CD4-positive, CD25-positive, alpha-beta regulatory T cell (primary cell): Measurements from ENCODE around the gene NLRP10. TPM values are rescaled to one million over a fixed set of nuclear protein-coding genes. Genes with fewer than 3 reads are reported as not detected.

ENCODE experiments used
- ATAC-seq, 2 donors: fragments of 150-1000 bp; cut with Tn5 transposase; one replicate each; pipeline ENCODE4 v1.10.0; 2021; ENCODE audit warnings: low read depth in 2 of 2, moderate number of reproducible peaks in 2 of 2, moderate library complexity in 1 of 2
- DNase-seq, 3 donors: peaks; one replicate each; pipeline versions ENCODE4 v3.0.0 to v3.0.0-alpha.2; 2012 to 2022; ENCODE audit warnings: mixed read lengths in 1 of 3
- H3K27ac ChIP-seq: one replicate; pipeline ENCODE4 v1.7.0; 2013; ENCODE audit warnings: mild to moderate bottlenecking, low read length; ENCODE audit not compliant: insufficient read depth, poor library complexity, severe bottlenecking
- H3K27me3 ChIP-seq: one replicate; pipeline ENCODE4 v1.7.0; 2013; ENCODE audit warnings: low read length; ENCODE audit not compliant: control insufficient read depth, insufficient read depth
- H3K36me3 ChIP-seq: one replicate; pipeline ENCODE4 v1.7.0; 2013; ENCODE audit warnings: mild to moderate bottlenecking, low read length, moderate library complexity; ENCODE audit not compliant: control insufficient read depth, insufficient read depth
- H3K4me1 ChIP-seq: 2 replicates; pipeline ENCODE4 v1.7.0; 2013; ENCODE audit warnings: mild to moderate bottlenecking, low read length; ENCODE audit not compliant: insufficient read depth, control insufficient read depth, poor library complexity, severe bottlenecking
- H3K4me3 ChIP-seq: one replicate; pipeline ENCODE4 v1.7.0; 2013; ENCODE audit warnings: low read depth, mild to moderate bottlenecking, low read length, moderate library complexity
- H3K9me3 ChIP-seq, 2 experiments: 1 replicate in 1 of 2; 2 replicates in 1 of 2; pipeline ENCODE4 v1.7.0; 2013; ENCODE audit warnings: low read length in 2 of 2, mild to moderate bottlenecking in 1 of 2, moderate library complexity in 1 of 2; ENCODE audit not compliant: control insufficient read depth in 2 of 2
- H3K27ac Mint-ChIP-seq, 3 donors: one replicate each; pipeline ENCODE4 v1.8.0; 2020 to 2022; ENCODE audit warnings: mild to moderate bottlenecking in 3 of 3, mixed read lengths in 3 of 3, moderate library complexity in 2 of 3
- H3K27me3 Mint-ChIP-seq: one replicate; pipeline ENCODE4 v1.8.0; 2022; ENCODE audit warnings: mild to moderate bottlenecking, mixed read lengths
- H3K36me3 Mint-ChIP-seq: one replicate; pipeline ENCODE4 v1.8.0; 2020; ENCODE audit warnings: mixed read lengths
- H3K4me1 Mint-ChIP-seq, 4 donors: one replicate each; pipeline ENCODE4 v1.8.0; 2020 to 2022; ENCODE audit warnings: mixed read lengths in 4 of 4, mild to moderate bottlenecking in 1 of 4
- H3K4me3 Mint-ChIP-seq, 4 donors: one replicate each; pipeline ENCODE4 v1.8.0; 2020 to 2022; ENCODE audit warnings: mild to moderate bottlenecking in 4 of 4, mixed read lengths in 4 of 4, moderate library complexity in 3 of 4
- H3K9me3 Mint-ChIP-seq, 7 donors: one replicate each; pipeline ENCODE4 v1.8.0; 2020 to 2022; ENCODE audit warnings: mixed read lengths in 7 of 7, mild to moderate bottlenecking in 3 of 7, moderate library complexity in 2 of 7
- polyA plus RNA-seq, 4 donors: library from polyadenylated mRNA; unstranded; fragments of 300-500 nt; fragmentation: Illumina TruSeq; gene quantifications; one replicate each; pipeline ENCODE4 v1.2.3, GENCODE V29; 2021
- total RNA-seq: library from RNA; stranded (reverse); gene quantifications from one replicate; pipeline ENCODE4 v1.2.3, GENCODE V29; 2022

The NLRP10 gene
- total RNA-seq, result not detected
- not detected for polyA plus RNA-seq

DNA sequence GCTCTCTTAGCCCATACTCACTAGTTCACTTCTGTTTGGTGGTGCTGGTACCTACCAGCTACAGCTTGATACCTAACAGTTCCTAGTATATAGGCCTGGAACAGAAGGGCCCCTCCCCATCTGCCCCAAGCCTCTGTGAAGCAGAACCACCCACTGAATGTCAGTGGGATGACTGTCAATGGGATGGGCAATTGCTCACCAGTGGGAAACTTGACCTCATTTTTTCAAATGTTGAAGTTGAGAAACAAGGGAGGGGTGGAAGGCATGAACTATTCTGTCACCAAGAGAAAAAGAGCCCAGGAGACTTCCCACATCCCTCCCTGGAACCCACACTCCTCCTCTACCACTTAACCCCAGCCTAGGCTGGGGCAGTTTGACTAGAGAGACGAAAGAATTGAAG lies at the start of gene NLRP10:
TSS of gene NLRP10 (minus strand) at position 62 of the 400 bp plus-strand sequence. CDS start 1,952 bp downstream, outside the sequence.
- no peaks in the 10 kb centered on the region for H3K36me3 Mint-ChIP-seq
- DNase-seq (no peak), ATAC-seq (no peak)
- no peak within 1 kb of the TSS for H3K4me3 Mint-ChIP-seq
- H3K27me3 ChIP-seq, result peaks cover 1% of the 10 kb centered on the region
- no peaks in the 10 kb centered on the region for H3K9me3 ChIP-seq
- peaks cover 15% of the 10 kb centered on the region for H3K27me3 Mint-ChIP-seq
- no peaks in the 10 kb centered on the region for H3K9me3 Mint-ChIP-seq
- no peaks in the 10 kb centered on the region for H3K36me3 ChIP-seq
- H3K4me1 ChIP-seq, result no peaks in the 10 kb centered on the region
- no peaks in the 10 kb centered on the region for H3K4me1 Mint-ChIP-seq
- no peak within 1 kb of the TSS for H3K4me3 ChIP-seq
- H3K27ac ChIP-seq, result no peak within 1 kb of the TSS
- no peak within 1 kb of the TSS for H3K27ac Mint-ChIP-seq

DNA sequence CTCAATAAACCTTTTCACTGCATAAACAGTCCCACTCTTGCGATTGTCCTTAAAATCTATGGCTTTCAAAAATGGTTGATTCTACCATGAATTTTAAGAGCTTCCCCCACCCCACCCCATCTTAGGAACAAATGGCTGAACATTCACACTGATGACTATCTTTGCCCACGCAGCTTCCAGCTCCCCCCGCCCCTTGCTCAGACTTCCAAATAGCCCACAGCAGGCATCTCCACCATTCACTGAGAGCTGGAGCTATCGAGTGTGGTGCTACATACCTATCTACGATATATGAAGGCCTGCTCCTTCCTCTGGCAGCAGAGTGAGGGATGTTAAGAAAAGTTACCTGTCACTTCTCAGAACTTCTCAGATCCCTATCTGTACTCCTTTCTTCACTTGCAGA lies 48.6 kb upstream of the NLRP10 start:
- Histone ChIP-seq H3K4me3 (no peak overlapping the region), H3K27me3 (peaks cover 18% of the 10 kb centered on the region), H3K36me3 (no peaks in the 10 kb centered on the region), H3K4me1 (peaks cover 5% of the 10 kb centered on the region), H3K27ac (no peak overlapping the region), H3K9me3 (no peaks in the 10 kb centered on the region)
- peaks cover 30% of the 10 kb centered on the region for H3K27me3 Mint-ChIP-seq
- DNase-seq (no peak), ATAC-seq (no peak)
- no peaks in the 10 kb centered on the region for H3K36me3 Mint-ChIP-seq
- peaks cover 0 to 12% (median 5%) of the 10 kb centered on the region in 4 donors for H3K4me1 Mint-ChIP-seq
- peaks cover 0 to 2% (median 0%) of the 10 kb centered on the region in 7 donors for H3K9me3 Mint-ChIP-seq
- H3K27ac Mint-ChIP-seq, result no peak overlapping the region
- H3K4me3 Mint-ChIP-seq, result no peak overlapping the region

DNA sequence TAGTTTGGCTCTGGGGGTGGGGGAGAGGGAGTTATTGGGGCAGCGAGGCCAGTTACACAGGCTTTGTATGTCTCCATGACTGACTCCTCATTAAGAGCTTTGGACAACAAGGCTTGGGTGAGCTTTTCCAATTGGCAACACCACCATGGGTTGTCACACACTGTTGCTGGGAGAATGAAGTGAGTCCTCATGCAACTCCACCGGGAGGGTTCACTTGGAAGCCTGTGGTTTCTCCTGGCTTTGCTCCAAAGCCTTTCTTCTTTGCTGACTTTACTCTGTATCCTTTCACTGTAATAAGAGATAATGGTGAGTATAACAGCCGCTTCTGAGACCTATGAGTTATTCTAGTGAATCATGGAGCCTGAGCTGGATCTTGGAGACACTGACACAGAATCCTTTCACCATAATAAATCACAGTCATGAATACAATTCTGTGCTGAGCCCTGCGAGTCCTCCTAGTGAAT lies 46.8 kb upstream of the NLRP10 start:
- H3K27me3 Mint-ChIP-seq, result peaks cover 19% of the 10 kb centered on the region
- no peaks in the 10 kb centered on the region for H3K4me1 Mint-ChIP-seq
- H3K36me3 Mint-ChIP-seq, result no peaks in the 10 kb centered on the region
- ATAC-seq, result no peak
- no peaks in the 10 kb centered on the region for H3K9me3 Mint-ChIP-seq
- DNase-seq, result no peak
- Histone ChIP-seq H3K4me1 (no peaks in the 10 kb centered on the region), H3K9me3 (no peaks in the 10 kb centered on the region), H3K27me3 (peaks cover 11% of the 10 kb centered on the region), H3K36me3 (no peaks in the 10 kb centered on the region), H3K27ac (no peak overlapping the region), H3K4me3 (no peak overlapping the region)
- no peak overlapping the region for H3K4me3 Mint-ChIP-seq
- H3K27ac Mint-ChIP-seq, result no peak overlapping the region

GRCh38 chr11:8011371-8011770 lies 46.1 kb upstream of the NLRP10 start:
- ATAC-seq (no peak), DNase-seq (no peak)
- Mint-ChIP-seq H3K27ac (no peak overlapping the region), H3K4me1 (no peaks in the 10 kb centered on the region), H3K4me3 (no peak overlapping the region), H3K36me3 (no peaks in the 10 kb centered on the region), H3K27me3 (peaks cover 12% of the 10 kb centered on the region), H3K9me3 (no peaks in the 10 kb centered on the region)
- Histone ChIP-seq H3K9me3 (no peaks in the 10 kb centered on the region), H3K27ac (no peak overlapping the region), H3K4me1 (no peaks in the 10 kb centered on the region), H3K27me3 (peaks cover 10% of the 10 kb centered on the region), H3K4me3 (no peak overlapping the region), H3K36me3 (no peaks in the 10 kb centered on the region)

DNA sequence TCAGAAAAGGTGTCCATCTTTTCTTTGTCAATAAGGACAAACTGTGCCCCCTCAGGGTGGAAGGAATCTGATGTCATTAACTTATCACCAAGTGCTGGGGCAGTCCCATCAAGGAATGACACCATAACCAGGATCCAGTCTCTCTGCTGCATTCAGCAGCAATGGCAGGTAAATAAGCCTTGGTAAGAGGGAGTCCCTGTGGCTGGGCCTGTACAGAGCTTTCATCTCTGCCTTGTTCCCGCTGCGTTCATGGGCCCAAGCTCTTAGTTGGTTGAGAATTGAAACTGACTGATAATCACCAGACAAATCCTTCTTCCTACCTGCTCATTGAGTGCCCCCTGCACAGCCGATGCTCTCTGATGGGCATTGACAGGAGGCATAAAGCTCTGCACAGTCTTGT lies 44.6 kb upstream of the NLRP10 start:
- Histone ChIP-seq H3K27ac (no peak overlapping the region), H3K4me1 (no peaks in the 10 kb centered on the region), H3K27me3 (peaks cover 3% of the 10 kb centered on the region), H3K36me3 (no peaks in the 10 kb centered on the region), H3K4me3 (no peak overlapping the region), H3K9me3 (no peaks in the 10 kb centered on the region)
- DNase-seq (no peak), ATAC-seq (no peak)
- Mint-ChIP-seq H3K36me3 (no peaks in the 10 kb centered on the region), H3K27me3 (peaks cover 6% of the 10 kb centered on the region), H3K4me1 (no peaks in the 10 kb centered on the region), H3K4me3 (no peak overlapping the region), H3K27ac (no peak overlapping the region), H3K9me3 (no peaks in the 10 kb centered on the region)

DNA sequence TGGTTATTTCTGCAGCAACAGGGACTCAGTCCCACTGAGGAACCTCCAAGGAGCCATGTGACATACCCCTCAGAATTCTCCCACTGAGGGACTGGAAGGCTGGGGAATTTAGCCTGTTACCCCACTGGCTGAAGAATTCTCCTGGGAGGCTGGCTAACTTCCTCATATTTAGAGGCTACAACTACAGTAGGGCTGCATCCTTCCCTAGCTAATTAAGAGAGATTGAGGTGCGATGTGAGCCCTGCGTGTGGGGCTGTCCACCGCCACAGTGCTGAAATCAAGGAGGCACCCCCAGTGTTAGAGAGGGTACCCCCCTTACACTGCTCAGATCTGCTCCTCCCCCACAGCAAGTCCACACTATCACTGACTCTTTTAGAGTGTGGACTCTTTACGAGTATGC lies 43.0 kb upstream of the NLRP10 start:
- Mint-ChIP-seq H3K9me3 (no peaks in the 10 kb centered on the region), H3K27ac (no peak overlapping the region), H3K4me1 (no peaks in the 10 kb centered on the region), H3K27me3 (no peaks in the 10 kb centered on the region), H3K36me3 (no peaks in the 10 kb centered on the region), H3K4me3 (no peak overlapping the region)
- Histone ChIP-seq H3K9me3 (no peaks in the 10 kb centered on the region), H3K4me1 (no peaks in the 10 kb centered on the region), H3K36me3 (no peaks in the 10 kb centered on the region), H3K4me3 (no peak overlapping the region), H3K27ac (no peak overlapping the region), H3K27me3 (peaks cover 3% of the 10 kb centered on the region)
- no peak for DNase-seq
- ATAC-seq, result no peak

- H3K27me3 Mint-ChIP-seq, result no peaks in the 10 kb centered on the region
- Histone ChIP-seq H3K27ac (no peak overlapping the region), H3K27me3 (no peaks in the 10 kb centered on the region), H3K4me1 (no peaks in the 10 kb centered on the region), H3K9me3 (no peaks in the 10 kb centered on the region), H3K36me3 (no peaks in the 10 kb centered on the region), H3K4me3 (no peak overlapping the region)
- no peaks in the 10 kb centered on the region for H3K36me3 Mint-ChIP-seq
- DNase-seq (peak; percentile 30 to 45 (median 30)), ATAC-seq (peak; percentile 51 to 65)
- H3K4me3 Mint-ChIP-seq, result no peak overlapping the region
- H3K27ac Mint-ChIP-seq, result no peak overlapping the region
- peaks cover 0 to 2% (median 0%) of the 10 kb centered on the region in 7 donors for H3K9me3 Mint-ChIP-seq
- no peaks in the 10 kb centered on the region for H3K4me1 Mint-ChIP-seq
These were observed 41.2 kb upstream of the NLRP10 start for GRCh38 chr11:8006349-8006977.

DNA sequence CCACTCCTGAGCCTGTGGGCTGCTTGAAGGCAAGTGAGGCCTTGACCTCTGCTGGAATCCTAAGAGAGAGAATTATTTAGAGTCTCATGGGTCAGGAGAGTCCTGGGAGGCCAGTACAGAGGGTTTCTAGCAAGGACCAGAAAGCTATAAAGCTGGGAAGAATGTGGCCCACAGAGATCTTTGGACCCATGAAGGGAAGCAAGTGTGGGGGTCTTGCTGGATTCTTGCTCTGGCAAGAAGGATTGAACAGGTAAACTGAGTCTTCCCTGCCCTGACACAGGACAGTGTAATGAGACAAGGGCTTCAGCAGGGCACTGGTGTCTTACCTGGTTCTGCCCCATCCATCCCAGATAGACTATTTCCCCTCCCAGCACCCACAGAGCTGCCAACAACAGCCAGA lies 40.3 kb upstream of the NLRP10 start:
- Mint-ChIP-seq H3K27ac (no peak overlapping the region), H3K36me3 (peaks cover 1% of the 10 kb centered on the region), H3K9me3 (peaks cover 0 to 2% (median 0%) of the 10 kb centered on the region in 7 donors), H3K4me3 (no peak overlapping the region), H3K4me1 (no peaks in the 10 kb centered on the region), H3K27me3 (no peaks in the 10 kb centered on the region)
- no peaks in the 10 kb centered on the region for H3K27me3 ChIP-seq
- no peak overlapping the region for H3K27ac ChIP-seq
- no peaks in the 10 kb centered on the region for H3K4me1 ChIP-seq
- ATAC-seq, result no peak
- H3K36me3 ChIP-seq, result no peaks in the 10 kb centered on the region
- H3K9me3 ChIP-seq, result no peaks in the 10 kb centered on the region
- no peak for DNase-seq
- H3K4me3 ChIP-seq, result no peak overlapping the region
